GM20000 (cell line): ENCODE data around the gene CDH23.

ENCODE experiments used
- DNase-seq: peaks from one replicate; pipeline ENCODE4 v3.0.0; 2012; ENCODE audit warnings: low spot score
- TF ChIP-seq, protein P1 (sequence below): IDR thresholded peaks from 2 replicates; pipeline ENCODE4 v1.5.1; 2012; ENCODE audit warnings: mild to moderate bottlenecking, control low read depth; ENCODE audit errors: extremely low read depth, missing control alignments

The CDH23 gene

DNA sequence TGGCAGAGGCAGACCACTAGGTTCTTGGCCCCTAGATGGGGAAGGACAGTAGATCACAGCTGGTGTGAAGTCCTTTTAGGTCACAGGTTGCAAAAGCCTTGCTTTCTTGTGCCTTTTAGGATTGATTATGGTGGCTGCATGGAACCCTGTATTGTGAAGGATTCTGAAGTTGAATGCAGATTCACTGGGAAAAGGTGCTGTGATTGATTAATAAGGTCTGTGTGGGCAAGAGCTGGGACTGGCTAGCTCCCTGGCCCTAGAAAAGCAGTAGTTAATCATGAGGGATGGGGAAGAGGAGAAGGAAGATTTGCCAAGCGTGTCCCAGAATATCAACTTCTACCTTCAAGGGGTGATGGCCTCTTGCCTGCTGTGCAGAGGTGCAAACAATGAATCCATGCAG, 105.5 kb downstream of the CDH23 start:
- DNase-seq: no peak
- TF ChIP-seq, protein P1, sequence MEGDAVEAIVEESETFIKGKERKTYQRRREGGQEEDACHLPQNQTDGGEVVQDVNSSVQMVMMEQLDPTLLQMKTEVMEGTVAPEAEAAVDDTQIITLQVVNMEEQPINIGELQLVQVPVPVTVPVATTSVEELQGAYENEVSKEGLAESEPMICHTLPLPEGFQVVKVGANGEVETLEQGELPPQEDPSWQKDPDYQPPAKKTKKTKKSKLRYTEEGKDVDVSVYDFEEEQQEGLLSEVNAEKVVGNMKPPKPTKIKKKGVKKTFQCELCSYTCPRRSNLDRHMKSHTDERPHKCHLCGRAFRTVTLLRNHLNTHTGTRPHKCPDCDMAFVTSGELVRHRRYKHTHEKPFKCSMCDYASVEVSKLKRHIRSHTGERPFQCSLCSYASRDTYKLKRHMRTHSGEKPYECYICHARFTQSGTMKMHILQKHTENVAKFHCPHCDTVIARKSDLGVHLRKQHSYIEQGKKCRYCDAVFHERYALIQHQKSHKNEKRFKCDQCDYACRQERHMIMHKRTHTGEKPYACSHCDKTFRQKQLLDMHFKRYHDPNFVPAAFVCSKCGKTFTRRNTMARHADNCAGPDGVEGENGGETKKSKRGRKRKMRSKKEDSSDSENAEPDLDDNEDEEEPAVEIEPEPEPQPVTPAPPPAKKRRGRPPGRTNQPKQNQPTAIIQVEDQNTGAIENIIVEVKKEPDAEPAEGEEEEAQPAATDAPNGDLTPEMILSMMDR: no peak

DNA sequence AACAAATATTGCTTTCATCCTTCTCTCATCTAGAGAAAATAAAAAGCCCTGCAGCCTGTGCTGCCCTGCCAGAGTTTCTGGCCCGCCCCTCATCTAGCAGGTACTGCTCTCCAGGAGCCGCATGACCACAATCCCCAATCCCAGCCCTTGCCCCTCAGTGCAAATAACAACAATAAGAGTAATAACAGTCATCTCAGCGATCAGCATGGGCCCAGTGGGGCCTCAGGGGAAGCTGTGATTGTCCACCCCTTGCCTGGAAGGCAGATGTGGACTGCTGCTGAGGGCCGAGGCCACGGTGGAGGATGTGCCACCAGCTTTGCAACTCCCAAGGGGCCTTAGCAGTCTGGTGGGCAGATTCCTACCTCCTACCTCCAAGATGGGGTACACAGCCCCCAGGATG, 106.1 kb downstream of the CDH23 start:
- DNase-seq: no peak
- TF ChIP-seq, protein P1: no peak

DNA sequence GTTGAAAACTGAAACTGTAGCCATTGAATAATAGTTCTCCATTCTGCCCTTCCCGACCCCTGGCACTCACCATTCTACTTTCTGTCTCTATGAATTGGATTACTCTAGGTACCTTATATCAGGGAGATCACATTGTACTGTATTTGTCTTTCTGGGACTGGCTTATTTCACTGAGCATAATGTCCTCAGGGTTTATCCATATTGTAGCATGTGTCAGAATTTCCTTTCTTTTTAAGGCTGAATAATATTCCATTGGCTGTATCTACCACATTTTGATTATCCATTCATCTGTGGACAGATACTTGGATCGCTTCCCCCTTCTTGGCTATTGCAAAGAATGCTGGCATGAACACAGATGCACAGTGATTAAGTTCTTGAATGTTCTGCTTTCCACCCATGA, 107.4 kb downstream of the CDH23 start:
- TF ChIP-seq, protein P1: no peak
- DNase-seq: no peak

DNA sequence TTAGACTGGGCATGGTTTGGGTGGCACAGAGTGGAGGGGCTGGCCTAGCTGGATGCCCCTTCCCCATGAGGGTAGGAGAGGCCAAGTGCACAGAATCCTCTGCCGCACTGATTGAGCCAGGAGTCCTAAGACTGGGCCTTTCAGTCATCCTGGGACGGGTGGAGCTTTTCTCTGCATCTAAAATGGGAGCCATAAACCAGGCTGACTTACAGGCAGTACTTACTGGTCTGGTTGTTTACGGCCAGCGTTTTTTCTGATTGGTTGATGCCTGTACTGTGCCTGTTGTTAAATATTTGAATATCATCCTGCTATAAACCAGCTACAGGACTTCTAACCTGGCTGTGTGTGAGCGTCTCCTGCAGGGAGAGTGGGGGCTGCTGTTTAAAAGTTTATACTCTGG, 107.8 kb downstream of the CDH23 start:
- TF ChIP-seq, protein P1: no peak
- no peak for DNase-seq

DNA sequence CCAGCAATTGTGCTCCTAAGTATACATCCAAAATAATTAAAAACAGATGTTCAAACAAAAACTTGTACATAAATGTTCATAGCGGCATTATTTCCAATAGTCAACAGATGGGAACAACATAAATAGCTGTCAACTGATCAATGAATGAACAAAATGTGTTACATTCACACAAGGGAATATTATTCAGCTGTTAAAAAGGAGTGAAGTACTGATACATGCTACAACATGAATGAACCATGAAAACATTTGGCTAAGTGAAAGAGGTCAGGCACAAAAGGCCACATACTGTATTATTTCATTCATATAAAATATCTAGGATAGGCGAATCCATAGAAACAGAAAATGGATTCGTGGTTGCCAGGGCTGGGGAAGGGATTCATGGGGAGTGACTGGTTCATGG, 109.1 kb downstream of the CDH23 start:
- DNase-seq: no peak
- TF ChIP-seq, protein P1: no peak

DNA sequence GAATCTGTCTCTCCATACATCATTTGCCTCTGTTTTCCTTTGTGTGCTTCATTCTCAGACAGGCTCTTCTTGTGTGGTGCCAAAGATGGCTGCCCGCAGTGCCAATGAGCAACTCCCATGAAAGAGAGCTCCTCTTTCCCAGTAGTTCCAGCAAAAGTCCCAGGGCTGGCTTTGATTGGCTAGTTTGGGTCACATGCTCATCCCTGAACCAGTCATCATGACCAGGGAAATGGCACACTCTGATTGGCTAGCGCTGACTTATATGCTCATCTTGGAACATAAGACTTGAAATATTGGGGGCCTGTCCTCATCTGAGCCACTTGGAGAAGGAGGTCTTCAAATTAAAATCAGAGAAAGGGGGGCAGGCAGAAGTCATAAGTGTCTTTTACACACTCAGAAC, 112.7 kb downstream of the CDH23 start:
- TF ChIP-seq, protein P1: no peak
- DNase-seq: no peak

DNA sequence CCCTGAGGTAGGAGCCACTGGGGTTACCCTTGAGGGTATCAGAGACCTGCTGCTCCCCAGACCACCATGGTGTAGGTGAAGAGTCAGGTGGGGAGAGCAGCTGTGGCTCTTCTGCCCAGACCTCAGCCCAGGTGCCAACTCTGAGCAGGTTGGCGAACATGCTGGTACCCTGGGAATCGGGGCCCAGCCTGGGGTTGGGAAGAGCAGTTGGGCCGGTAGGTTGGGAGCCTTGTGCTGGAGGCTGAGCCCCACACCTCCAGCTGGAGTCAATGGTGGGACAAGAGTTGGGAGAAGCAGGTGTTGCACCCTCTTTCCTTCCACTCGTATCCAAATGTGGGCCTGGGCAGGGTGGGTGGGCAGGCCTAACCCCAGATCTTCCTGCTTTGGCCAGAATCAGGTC, 114.5 kb downstream of the CDH23 start:
- DNase-seq: no peak
- TF ChIP-seq, protein P1: no peak

DNA sequence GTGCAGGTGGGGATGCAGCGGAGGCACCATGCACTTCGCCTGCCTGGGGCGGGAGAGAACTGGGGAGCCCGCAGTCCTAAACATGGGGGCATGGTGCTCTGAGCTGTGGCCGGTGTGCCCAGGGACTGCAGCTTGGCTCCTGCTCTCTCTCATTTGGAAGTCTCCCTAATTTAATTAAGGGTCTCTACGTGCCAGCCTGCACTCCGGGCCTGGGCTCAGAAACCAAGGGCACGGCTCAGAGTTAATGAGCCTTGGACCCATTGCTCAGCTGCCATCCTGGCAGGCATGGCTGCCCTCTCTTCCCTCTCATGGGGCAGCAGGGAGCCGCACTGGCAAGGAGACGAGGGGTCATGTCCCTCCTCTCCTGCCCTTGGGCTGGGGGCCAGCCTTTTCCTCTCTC, 115.6 kb downstream of the CDH23 start:
- TF ChIP-seq, protein P1: no peak
- DNase-seq: no peak
